GM12892 (cell line): ENCODE data around the gene GSK3B.

Source experiments
- POLR2A ChIP-seq: IDR thresholded peaks from 2 replicates; pipeline ENCODE4 v1.6.1; 2011; ENCODE audit warnings: low read depth, low read length, control low read depth
- POLR2AphosphoS5 ChIP-seq: IDR thresholded peaks from 2 replicates; pipeline ENCODE4 v1.6.1; 2011; ENCODE audit warnings: low read depth, low read length, control low read depth
- TAF1 ChIP-seq: IDR thresholded peaks from 2 replicates; pipeline ENCODE4 v1.6.1; 2011; ENCODE audit warnings: low read depth, mild to moderate bottlenecking, control low read depth, low read length, borderline replicate concordance

- TF ChIP-seq POLR2A (no peak), POLR2AphosphoS5 (no peak), TAF1 (no peak)
Observed at GRCh38 chr3:119978554-119979208, 115.6 kb downstream of the GSK3B start.
